Loucy (cell line): Measurements from ENCODE around the gene AUP1.

Experiments
- H2AFZ ChIP-seq: fragments of 200-600 bp; sonication (generic); 2 replicates; pipeline ENCODE4 v1.6.0; 2016; ENCODE audit warnings: antibody characterized with exemption, mild to moderate bottlenecking, low read length, moderate library complexity
- H3F3A ChIP-seq: fragments of 200-600 bp; 2 replicates; pipeline ENCODE4 v1.6.0; 2016; ENCODE audit warnings: antibody characterized with exemption, low read depth, mild to moderate bottlenecking
- H3K27me3 ChIP-seq: fragments of 200-600 bp; sonication (generic); 2 replicates; pipeline ENCODE4 v1.6.1; 2014; ENCODE audit warnings: low read length, mild to moderate bottlenecking; ENCODE audit not compliant: insufficient read depth, poor library complexity, severe bottlenecking
- H3K36me3 ChIP-seq: fragments of 200-600 bp; sonication (generic); 2 replicates; pipeline ENCODE4 v1.6.1; 2016; ENCODE audit warnings: low read length; ENCODE audit not compliant: insufficient read depth
- H3K4me1 ChIP-seq: fragments of 200-600 bp; sonication (generic); 2 replicates; pipeline ENCODE4 v1.5.1; 2014; ENCODE audit warnings: low read length, mild to moderate bottlenecking; ENCODE audit not compliant: insufficient read depth, poor library complexity, severe bottlenecking
- H3K4me2 ChIP-seq: fragments of 200-600 bp; sonication (generic); 2 replicates; pipeline ENCODE4 v1.6.0; 2014; ENCODE audit warnings: antibody characterized with exemption, low read length, low read depth, mild to moderate bottlenecking; ENCODE audit not compliant: poor library complexity, severe bottlenecking
- H3K4me3 ChIP-seq: fragments of 200-600 bp; sonication (generic); 2 replicates; pipeline ENCODE4 v1.5.1; 2014; ENCODE audit warnings: low read length, mild to moderate bottlenecking, mixed read lengths; ENCODE audit not compliant: poor library complexity, severe bottlenecking
- H3K79me2 ChIP-seq: fragments of 200-600 bp; sonication (generic); 2 replicates; pipeline ENCODE4 v1.6.1; 2014; ENCODE audit warnings: low read length; ENCODE audit not compliant: insufficient read depth
- H3K9ac ChIP-seq: fragments of 200-600 bp; sonication (generic); 2 replicates; pipeline ENCODE4 v1.6.0; 2014; ENCODE audit warnings: mild to moderate bottlenecking, low read depth, low read length, moderate library complexity; ENCODE audit not compliant: poor library complexity, severe bottlenecking
- H3K9me2 ChIP-seq: fragments of 200-600 bp; sonication (generic); replicated peaks from 2 replicates; pipeline ENCODE4 v1.6.1; 2016; ENCODE audit warnings: low read depth, low read length, mixed read lengths
- H3K9me3 ChIP-seq: fragments of 200-600 bp; sonication (generic); 2 replicates; pipeline ENCODE4 v1.6.1; 2014; ENCODE audit warnings: mild to moderate bottlenecking, antibody characterized with exemption, low read length, low read depth; ENCODE audit not compliant: insufficient read depth
- H4K20me1 ChIP-seq: fragments of 200-600 bp; sonication (generic); 2 replicates; pipeline ENCODE4 v1.6.0; 2014; ENCODE audit warnings: antibody characterized with exemption, low read length, mild to moderate bottlenecking; ENCODE audit not compliant: insufficient read depth, poor library complexity, severe bottlenecking
- CTCF ChIP-seq: fragments of 200-600 bp; sonication (generic); conservative IDR thresholded peaks from 2 replicates; pipeline ENCODE4 v1.5.1; 2014; ENCODE audit warnings: mild to moderate bottlenecking, antibody characterized with exemption, low read length
- EZH2phosphoT487 ChIP-seq: fragments of 200-600 bp; IDR thresholded peaks from 2 replicates; pipeline ENCODE4 v1.6.1; 2018; ENCODE audit warnings: antibody characterized with exemption, mild to moderate bottlenecking, moderate library complexity, borderline replicate concordance

AUP1 gene

GRCh38 chr2:74507926-74508520 is 21.5 kb downstream of the AUP1 start:
- H3K36me3 ChIP-seq: no peaks in the 10 kb centered on the region
- H3K9ac ChIP-seq: peak overlapping the region; percentile 85
- peak overlapping the region; percentile 96 for H2AFZ ChIP-seq
- H3K9me3 ChIP-seq: no peaks in the 10 kb centered on the region
- peaks cover 21% of the 10 kb centered on the region for H3K4me1 ChIP-seq
- no peaks in the 10 kb centered on the region for H3F3A ChIP-seq
- H3K4me3 ChIP-seq: peak overlapping the region; percentile 86
- H4K20me1 ChIP-seq: no peaks in the 10 kb centered on the region
- peaks cover 17% of the 10 kb centered on the region; the same call in 1 of the 2 replicates for H3K79me2 ChIP-seq
- TF ChIP-seq CTCF (no peak), EZH2phosphoT487 (no peak)
- H3K27me3 ChIP-seq: peaks cover 3% of the 10 kb centered on the region
- H3K9me2 ChIP-seq: no peaks in the 10 kb centered on the region
- peak overlapping the region; percentile 99 for H3K4me2 ChIP-seq

- Histone ChIP-seq H3F3A (no peaks in the 10 kb centered on the region), H3K27me3 (no peaks in the 10 kb centered on the region), H3K4me3 (peak within 1 kb of the TSS; percentile 86), H3K9me2 (no peaks in the 10 kb centered on the region), H3K4me2 (peak within 1 kb of the TSS; percentile 99), H4K20me1 (no peaks in the 10 kb centered on the region), H3K36me3 (no peaks in the 10 kb centered on the region), H3K9me3 (no peaks in the 10 kb centered on the region), H3K9ac (peak within 1 kb of the TSS; percentile 85), H2AFZ (peak within 1 kb of the TSS; percentile 96), H3K79me2 (peaks cover 21% of the 10 kb centered on the region), H3K4me1 (peaks cover 24% of the 10 kb centered on the region)
- TF ChIP-seq CTCF (peak; percentile 71), EZH2phosphoT487 (no peak)
These were observed 22.2 kb downstream of the AUP1 start, which contains the start of gene PCGF1 for GRCh38 chr2:74507145-74507925. Gene PCGF1, minus strand, starts transcription at chr2:74507695. Its CDS starts 27 bp downstream, at chr2:74507668.

- Histone ChIP-seq H3K79me2 (peaks cover 23% of the 10 kb centered on the region), H3K4me1 (peaks cover 27% of the 10 kb centered on the region), H3K4me2 (peak overlapping the region; percentile 99), H3K9me3 (no peaks in the 10 kb centered on the region), H3K4me3 (peak overlapping the region; percentile 86), H3K27me3 (no peaks in the 10 kb centered on the region), H3F3A (no peaks in the 10 kb centered on the region), H3K9ac (peak overlapping the region; percentile 85), H4K20me1 (no peaks in the 10 kb centered on the region), H3K9me2 (no peaks in the 10 kb centered on the region), H2AFZ (no peak overlapping the region), H3K36me3 (no peaks in the 10 kb centered on the region)
- TF ChIP-seq EZH2phosphoT487 (no peak), CTCF (no peak)
These were observed 23.9 kb downstream of the AUP1 start for GRCh38 chr2:74505448-74506246.
